GDM1 (cell line): ENCODE measurements around the gene MRPL1.
"Not testable (repeated sequence)": the region's sequence is repeated elsewhere in the genome, so short reads cannot be mapped to it uniquely, and the experiment has no call there.

ENCODE experiments used
- DNase-seq: peaks from one replicate; lab custom pipeline; 2025; lab: John Stamatoyannopoulos, UW

The MRPL1 gene

DNA sequence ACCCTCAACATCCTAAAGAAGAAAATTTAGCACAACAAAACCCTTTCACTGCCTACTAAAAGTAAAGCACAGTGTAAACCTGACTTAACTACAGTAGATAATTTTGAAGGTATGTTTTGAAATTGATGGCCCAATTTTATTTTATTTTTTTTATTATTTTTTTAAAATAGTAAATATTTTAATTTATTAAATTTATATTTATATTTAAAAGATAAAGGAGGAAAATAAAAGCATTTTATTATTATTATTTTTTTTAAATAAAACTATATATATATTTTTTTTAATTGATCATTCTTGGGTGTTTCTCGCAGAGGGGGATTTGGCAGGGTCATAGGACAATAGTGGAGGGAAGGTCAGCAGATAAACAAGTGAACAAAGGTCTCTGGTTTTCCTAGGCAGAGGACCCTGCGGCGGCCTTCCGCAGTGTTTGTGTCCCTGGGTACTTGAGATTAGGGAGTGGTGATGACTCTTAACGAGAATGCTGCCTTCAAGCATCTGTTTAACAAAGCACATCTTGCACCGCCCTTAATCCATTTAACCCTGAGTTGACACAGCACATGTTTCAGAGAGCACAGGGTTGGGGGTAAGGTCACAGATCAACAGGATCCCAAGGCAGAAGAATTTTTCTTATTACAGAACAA lies 120.4 kb downstream of the MRPL1 start:
- DNase-seq, result not testable (repeated sequence)

DNA sequence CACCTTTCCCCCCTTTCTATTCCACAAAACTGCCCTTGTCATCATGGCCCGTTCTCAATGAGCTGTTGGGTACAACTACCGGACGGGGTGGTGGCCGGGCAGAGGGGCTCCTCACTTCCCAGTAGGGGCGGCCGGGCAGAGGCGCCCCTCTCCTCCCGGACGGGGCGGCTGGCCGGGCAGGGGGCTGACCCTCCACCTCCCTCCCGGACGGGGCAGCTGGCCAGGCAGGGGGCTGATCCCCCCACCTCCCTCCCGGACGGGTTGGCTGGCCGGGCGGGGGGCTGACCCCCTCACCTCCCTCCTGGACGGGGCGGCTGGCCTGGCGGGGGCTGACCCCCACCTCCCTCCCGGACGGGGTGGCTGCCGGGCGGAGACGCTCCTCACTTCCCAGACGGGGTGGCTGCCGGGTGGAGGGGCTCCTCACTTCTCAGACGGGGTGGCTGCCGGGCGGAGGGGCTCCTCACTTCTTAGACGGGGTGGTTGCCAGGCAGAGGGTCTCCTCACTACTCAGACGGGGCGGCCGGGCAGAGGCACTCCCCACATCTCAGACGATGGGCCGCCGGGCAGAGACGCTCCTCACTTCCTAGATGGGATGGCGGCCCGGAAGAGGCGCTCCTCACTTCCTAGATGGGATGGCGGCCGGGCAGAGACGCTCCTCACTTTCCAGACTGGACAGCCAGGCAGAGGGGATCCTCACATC lies 121.1 kb downstream of the MRPL1 start:
- not testable (repeated sequence) for DNase-seq

DNA sequence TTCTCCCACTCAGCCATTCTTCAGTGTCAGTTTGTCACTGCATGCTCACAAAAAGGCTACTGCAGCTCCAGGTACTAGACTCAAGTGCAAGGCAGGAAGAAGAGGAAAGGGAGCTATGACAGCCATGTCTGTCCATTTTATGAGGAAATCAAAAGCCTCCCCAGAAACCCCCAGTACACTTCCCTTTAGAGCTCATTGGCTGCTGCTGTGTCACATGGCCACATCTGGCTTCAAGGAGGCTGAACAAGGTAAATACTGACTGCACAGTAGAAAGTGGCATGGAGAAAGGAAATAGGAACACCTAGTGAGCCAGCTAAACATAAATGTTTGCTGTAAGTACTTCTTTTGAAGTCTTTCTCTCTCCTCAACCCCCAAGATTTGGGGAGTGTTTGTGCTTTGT lies 127.3 kb downstream of the MRPL1 start:
- no peak for DNase-seq

DNA sequence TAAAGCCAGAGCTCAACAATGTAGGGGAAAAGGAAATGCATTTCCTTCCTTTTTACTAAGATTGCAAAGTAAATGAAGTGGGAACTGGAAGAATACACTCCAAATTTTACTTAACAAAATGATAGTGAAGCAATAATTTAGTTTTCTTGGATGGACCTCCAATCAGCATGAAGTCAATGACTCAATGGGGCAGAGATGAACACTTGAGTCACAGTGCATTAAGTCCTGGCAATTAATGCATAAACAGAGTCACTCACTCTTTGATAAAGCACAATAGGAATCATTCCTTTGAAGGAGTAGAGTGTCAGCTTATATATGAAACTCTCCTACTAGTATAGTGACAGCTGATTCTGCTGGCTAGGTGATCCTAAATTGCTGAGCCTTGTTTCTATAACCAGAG lies 127.8 kb downstream of the MRPL1 start:
- DNase-seq, result no peak

DNA sequence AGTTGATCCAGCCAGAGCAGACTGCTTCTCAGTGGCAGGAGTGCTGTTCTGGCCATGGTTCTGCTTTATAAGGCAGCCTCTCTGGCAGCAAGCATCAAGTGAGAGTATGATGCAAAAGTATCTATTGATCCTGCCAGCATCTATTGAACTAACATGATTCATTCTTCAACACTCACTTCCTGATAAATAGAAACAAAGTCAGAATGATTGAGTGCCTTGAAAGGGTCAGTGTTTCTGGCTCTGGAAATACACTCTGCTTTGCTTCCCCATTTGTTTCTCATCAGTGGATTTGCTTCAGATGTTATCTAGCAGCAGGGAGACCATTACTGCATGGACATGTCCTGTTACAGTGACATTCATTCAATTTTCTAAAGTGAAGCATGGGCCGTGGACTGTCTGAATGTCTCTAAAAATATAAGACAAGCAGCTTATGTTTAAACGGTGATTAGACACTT lies 128.3 kb downstream of the MRPL1 start:
- no peak for DNase-seq

DNA sequence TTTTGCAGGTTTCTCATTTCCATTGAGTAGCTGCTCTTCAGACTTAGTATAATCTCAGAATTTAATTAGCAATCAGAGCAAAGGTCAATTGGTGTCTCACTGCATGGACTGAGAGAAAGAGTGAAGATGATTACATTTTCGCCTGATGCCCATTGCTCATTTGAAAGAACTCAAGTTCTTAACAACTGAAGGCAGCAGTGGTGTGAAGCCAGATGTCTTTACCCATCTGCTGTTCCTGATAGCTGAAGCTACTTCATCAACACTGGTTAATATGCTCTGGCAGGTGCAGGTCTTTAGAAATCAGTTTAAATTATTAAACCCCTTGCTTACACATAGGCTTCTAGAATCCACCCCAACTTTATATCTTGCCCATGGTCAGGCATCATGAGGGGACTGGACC lies 130.0 kb downstream of the MRPL1 start:
- no peak for DNase-seq

DNA sequence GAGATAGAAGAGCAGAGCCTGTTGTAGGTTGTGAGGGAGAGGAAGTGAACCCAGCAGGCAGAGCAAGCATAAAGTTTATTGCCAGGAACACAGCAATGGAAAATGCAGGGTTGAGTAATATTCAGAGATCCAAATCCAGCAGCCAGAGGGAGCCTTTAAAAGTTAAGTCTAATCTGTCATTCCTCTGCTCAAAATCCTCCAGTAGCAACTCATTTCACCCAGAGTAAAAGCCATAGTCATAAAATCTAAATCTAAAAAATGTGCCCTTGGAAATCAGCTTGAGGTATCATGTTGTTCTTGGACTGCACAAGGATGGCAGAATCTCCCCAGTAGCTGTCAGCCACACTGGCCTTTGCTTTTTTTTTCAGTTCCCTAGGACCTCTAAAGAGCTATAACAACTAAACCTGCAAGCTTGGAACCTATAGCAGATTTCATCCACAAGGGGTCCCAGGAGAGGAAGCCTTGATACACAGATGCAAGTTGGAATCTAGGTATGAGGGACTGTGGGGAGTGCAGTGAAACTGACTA lies 131.6 kb downstream of the MRPL1 start:
- no peak for DNase-seq

DNA sequence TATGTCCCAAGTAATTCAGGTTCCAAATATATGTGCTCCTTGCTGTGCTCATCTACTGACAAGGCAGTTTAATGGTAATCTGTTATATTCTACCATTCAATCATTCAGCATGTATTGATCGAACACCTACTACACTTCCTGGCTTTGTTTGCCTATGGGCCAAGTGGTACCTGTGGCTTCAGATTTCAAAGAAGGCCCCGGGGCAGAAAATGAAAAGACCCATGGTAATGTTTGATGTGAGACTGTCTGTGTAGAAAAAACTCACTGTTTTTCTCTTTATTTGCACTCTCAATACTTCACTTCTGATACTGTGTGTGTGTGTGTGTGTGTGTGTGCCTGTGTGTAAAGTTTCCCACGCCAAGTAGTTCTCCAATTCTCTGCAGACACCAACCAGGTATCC lies 133.4 kb downstream of the MRPL1 start:
- DNase-seq, result no peak

DNA sequence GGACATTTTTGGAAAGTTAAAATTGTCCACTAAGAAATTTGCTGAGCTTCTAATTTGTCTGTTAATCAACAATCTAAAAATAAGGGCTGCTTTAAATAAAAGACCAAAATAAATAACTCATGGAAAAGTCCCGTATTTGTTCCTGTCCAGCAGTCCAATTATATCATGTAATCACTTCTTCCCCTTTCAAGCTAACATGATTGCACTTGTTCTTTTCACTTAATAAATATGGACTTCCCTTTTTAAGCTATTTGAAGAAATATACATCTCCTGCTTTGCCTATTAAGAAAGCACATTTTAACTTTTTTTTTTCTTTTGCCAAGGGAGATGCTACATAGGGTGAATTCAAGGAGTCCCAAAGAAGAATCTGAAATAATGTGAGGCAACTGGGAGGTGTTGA lies 138.9 kb downstream of the MRPL1 start:
- DNase-seq, result no peak

DNA sequence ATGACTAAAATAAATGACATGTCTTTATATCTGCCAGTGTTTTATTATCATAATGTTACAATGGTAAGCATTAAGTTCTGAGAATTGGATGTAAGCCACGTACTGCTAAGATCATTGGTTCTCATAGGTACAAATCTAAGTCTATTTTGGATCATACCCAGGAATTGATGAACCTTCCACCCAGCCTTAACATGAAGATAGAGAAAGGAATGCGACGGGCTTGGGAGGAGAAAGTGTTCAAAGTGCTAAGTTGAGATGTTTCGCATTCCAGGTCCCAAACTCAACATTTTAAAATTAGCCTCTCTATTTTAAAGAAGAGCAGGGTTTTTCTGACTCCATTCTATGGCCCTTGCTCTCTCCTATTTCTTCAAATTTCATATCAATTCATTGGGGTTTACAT lies 139.6 kb downstream of the MRPL1 start:
- no peak for DNase-seq
